ENCODE results near the gene FOXP1.

The FOXP1 gene

GRCh38 chr3:71067977-71068654 lies 515.4 kb downstream of the FOXP1 start:
- peak overlapping the region in 1 of 3 experiments; percentile 39 for H3K27ac Mint-ChIP-seq
- H3K27me3 Mint-ChIP-seq (ENCODE audit: low read depth): peaks cover 13% of the 10 kb centered on the region
- peak overlapping the region in 1 of 3 experiments; percentile 40 for H3K4me3 Mint-ChIP-seq
- H3K9me3 Mint-ChIP-seq: no peaks in the 10 kb centered on the region
- H3K4me1 Mint-ChIP-seq: peaks cover 42% of the 10 kb centered on the region
- H3K36me3 Mint-ChIP-seq (ENCODE audit: low read depth): no peaks in the 10 kb centered on the region
- TF ChIP-seq, protein P1, sequence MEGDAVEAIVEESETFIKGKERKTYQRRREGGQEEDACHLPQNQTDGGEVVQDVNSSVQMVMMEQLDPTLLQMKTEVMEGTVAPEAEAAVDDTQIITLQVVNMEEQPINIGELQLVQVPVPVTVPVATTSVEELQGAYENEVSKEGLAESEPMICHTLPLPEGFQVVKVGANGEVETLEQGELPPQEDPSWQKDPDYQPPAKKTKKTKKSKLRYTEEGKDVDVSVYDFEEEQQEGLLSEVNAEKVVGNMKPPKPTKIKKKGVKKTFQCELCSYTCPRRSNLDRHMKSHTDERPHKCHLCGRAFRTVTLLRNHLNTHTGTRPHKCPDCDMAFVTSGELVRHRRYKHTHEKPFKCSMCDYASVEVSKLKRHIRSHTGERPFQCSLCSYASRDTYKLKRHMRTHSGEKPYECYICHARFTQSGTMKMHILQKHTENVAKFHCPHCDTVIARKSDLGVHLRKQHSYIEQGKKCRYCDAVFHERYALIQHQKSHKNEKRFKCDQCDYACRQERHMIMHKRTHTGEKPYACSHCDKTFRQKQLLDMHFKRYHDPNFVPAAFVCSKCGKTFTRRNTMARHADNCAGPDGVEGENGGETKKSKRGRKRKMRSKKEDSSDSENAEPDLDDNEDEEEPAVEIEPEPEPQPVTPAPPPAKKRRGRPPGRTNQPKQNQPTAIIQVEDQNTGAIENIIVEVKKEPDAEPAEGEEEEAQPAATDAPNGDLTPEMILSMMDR (IDR thresholded peaks at IDR 0.05; ENCODE audit: unreplicated experiment in 3 of 3): no peak

GRCh38 chr3:71066849-71067261 lies 516.7 kb downstream of the FOXP1 start:
- H3K36me3 Mint-ChIP-seq (ENCODE audit: low read depth): no peaks in the 10 kb centered on the region

DNA sequence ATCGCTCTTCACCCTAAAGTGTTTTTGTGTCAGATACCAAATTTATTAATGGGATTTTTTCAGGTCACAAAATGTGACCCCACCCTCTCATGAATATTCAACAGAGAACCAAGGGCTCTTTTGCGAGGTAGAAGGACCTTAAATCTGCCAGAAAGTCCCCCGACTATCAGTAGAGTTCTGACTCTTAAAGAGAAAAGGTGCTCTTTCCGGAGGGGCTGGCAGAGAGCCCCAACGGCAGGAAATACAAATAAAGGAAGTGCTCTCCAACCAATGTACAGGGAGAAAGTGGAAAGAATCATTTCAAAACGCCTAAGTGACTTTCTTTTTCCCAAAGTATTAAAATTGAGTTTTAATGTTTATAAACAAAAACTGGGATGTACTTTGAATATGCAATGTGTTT lies 517.2 kb downstream of the FOXP1 start:
- Mint-ChIP-seq H3K27me3 (ENCODE audit: low read depth) (peaks cover 13% of the 10 kb centered on the region), H3K36me3 (ENCODE audit: low read depth) (no peaks in the 10 kb centered on the region), H3K9me3 (no peaks in the 10 kb centered on the region), H3K4me1 (peaks cover 42% of the 10 kb centered on the region), H3K4me3 (peak overlapping the region; percentile 90 to 95 (median 93)), H3K27ac (peak overlapping the region in 2 of 3 experiments; percentile 67 to 97)
- TF ChIP-seq, protein P1 (IDR thresholded peaks at IDR 0.05; ENCODE audit: unreplicated experiment in 3 of 3): no peak

More at GRCh38 chr3:71066849-71067261, 516.7 kb downstream of the FOXP1 start:
- peaks cover 13% of the 10 kb centered on the region for H3K27me3 Mint-ChIP-seq (ENCODE audit: low read depth)
- TF ChIP-seq, protein P1 (IDR thresholded peaks at IDR 0.05; ENCODE audit: unreplicated experiment in 3 of 3): no peak
- peak overlapping the region in 1 of 3 experiments; percentile 97 for H3K27ac Mint-ChIP-seq
- peak overlapping the region; percentile 15 to 93 (median 90) for H3K4me3 Mint-ChIP-seq
- peaks cover 42% of the 10 kb centered on the region for H3K4me1 Mint-ChIP-seq
- H3K9me3 Mint-ChIP-seq: no peaks in the 10 kb centered on the region

DNA sequence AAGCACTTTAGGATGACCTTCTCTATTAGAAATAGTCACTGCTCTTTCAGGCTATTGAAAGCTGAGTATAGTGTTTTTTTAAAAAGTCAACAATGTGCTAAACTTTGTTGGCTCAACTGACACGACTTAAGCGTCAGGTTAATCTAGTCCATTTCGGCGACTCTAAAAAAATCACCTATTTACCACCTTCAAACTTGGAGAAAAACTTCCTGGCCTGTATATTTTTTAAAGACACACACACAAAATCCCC lies 517.8 kb downstream of the FOXP1 start:
- Mint-ChIP-seq H3K4me3 (peak overlapping the region; percentile 90 to 95 (median 93)), H3K27me3 (ENCODE audit: low read depth) (peaks cover 13% of the 10 kb centered on the region), H3K36me3 (ENCODE audit: low read depth) (no peaks in the 10 kb centered on the region), H3K4me1 (peaks cover 42% of the 10 kb centered on the region), H3K27ac (peak overlapping the region; percentile 86 to 97 (median 90)), H3K9me3 (no peaks in the 10 kb centered on the region)
- TF ChIP-seq, protein P1 (IDR thresholded peaks at IDR 0.05; ENCODE audit: unreplicated experiment in 3 of 3): no peak

GRCh38 chr3:71064956-71065763 lies 518.4 kb downstream of the FOXP1 start:
- Mint-ChIP-seq H3K27ac (peak overlapping the region; percentile 86 to 97 (median 90)), H3K4me1 (peaks cover 39% of the 10 kb centered on the region), H3K9me3 (no peaks in the 10 kb centered on the region), H3K27me3 (ENCODE audit: low read depth) (peaks cover 13% of the 10 kb centered on the region), H3K4me3 (peak overlapping the region; percentile 90 to 95 (median 93)), H3K36me3 (ENCODE audit: low read depth) (no peaks in the 10 kb centered on the region)
- TF ChIP-seq, protein P1 (IDR thresholded peaks at IDR 0.05; ENCODE audit: unreplicated experiment in 3 of 3): no peak
